GM19043 (cell line): ENCODE data around the gene CCDC69.
A peak's percentile ranks its signal among the peaks of the same experiment; 100 is the strongest.
"Not testable (repeated sequence)": the region's sequence is repeated elsewhere in the genome, so short reads cannot be mapped to it uniquely, and the experiment has no call there.

Experiments used
- ATAC-seq: cut with Tn5 transposase; IDR thresholded peaks from one replicate; pipeline ENCODE4 v1.9.1; 2021; ENCODE audit warnings: low read depth; ENCODE audit not compliant: unreplicated experiment

The CCDC69 gene

GRCh38 chr5:151197291-151197600 lies 26.6 kb downstream of the CCDC69 start:
- not testable (repeated sequence) for ATAC-seq

GRCh38 chr5:151196556-151197290 lies 27.2 kb downstream of the CCDC69 start:
- ATAC-seq = peak; percentile 92

GRCh38 chr5:151195622-151196021 lies 28.3 kb downstream of the CCDC69 start:
- no peak for ATAC-seq

- ATAC-seq = no peak
Measured at GRCh38 chr5:151192626-151193025, 31.3 kb downstream of the CCDC69 start.

GRCh38 chr5:151191661-151192060 lies 32.2 kb downstream of the CCDC69 start:
- no peak for ATAC-seq

GRCh38 chr5:151189151-151189550 lies 34.7 kb downstream of the CCDC69 start:
- no peak for ATAC-seq

- no peak for ATAC-seq
Measured at GRCh38 chr5:151186538-151186937, 37.4 kb downstream of the CCDC69 start.

GRCh38 chr5:151186052-151186451 lies 37.8 kb downstream of the CCDC69 start:
- no peak for ATAC-seq

GRCh38 chr5:151184316-151185042 lies 39.4 kb downstream of the CCDC69 start:
- no peak for ATAC-seq

- ATAC-seq = no peak
Measured at GRCh38 chr5:151183456-151184245, 40.2 kb downstream of the CCDC69 start.

GRCh38 chr5:151182976-151183375 lies 40.9 kb downstream of the CCDC69 start:
- no peak for ATAC-seq

GRCh38 chr5:151182524-151182900 lies 41.4 kb downstream of the CCDC69 start:
- no peak for ATAC-seq

GRCh38 chr5:151181818-151182523 lies 41.9 kb downstream of the CCDC69 start:
- no peak for ATAC-seq

- no peak for ATAC-seq
Measured at GRCh38 chr5:151180291-151180690, 43.6 kb downstream of the CCDC69 start.

- no peak for ATAC-seq
Measured at GRCh38 chr5:151179489-151179840, 44.4 kb downstream of the CCDC69 start.

- no peak for ATAC-seq
Measured at GRCh38 chr5:151178777-151179488, 45.0 kb downstream of the CCDC69 start.

GRCh38 chr5:151178372-151178771 lies 45.5 kb downstream of the CCDC69 start:
- ATAC-seq = no peak

- not testable (repeated sequence) for ATAC-seq
Measured at GRCh38 chr5:151176268-151176667, 47.6 kb downstream of the CCDC69 start.

- no peak for ATAC-seq
Measured at GRCh38 chr5:151174612-151175101, 49.2 kb downstream of the CCDC69 start.
